GM12878 (cell line): Measurements from ENCODE around the gene RHOG. TPM values are rescaled to one million over a fixed set of nuclear protein-coding genes. Genes with fewer than 3 reads are reported as not detected.
A peak's percentile ranks its signal among the peaks of the same experiment; 100 is the strongest.

ENCODE experiments used
- ATAC-seq: fragments of 200-7000 bp; cut with Tn5 transposase; 3 replicates; pipeline ENCODE4 v1.9.1; 2020; ENCODE audit warnings: mild to moderate bottlenecking, moderate library complexity
- BruUV-seq: library from RNA; stranded (reverse); fragments of 400-500 nt; replicated peaks from 2 replicates; lab custom pipeline; 2021; lab: Mats Ljungman, UMichigan
- CTCF ChIA-PET: fragments of 300-600 bp; sonication (Branson Sonifier 250); formaldehyde crosslinking; extraction: SDS; loops from one replicate; lab custom pipeline; 2021; ENCODE audit warnings: inconsistent platforms; lab: Yijun Ruan, JAX
- POLR2A ChIA-PET: fragments of 350-600 bp; formaldehyde crosslinking; extraction: SDS; loops from one replicate; lab custom pipeline; 2021; ENCODE audit warnings: inconsistent platforms; lab: Charles Lee
- RAD21 ChIA-PET: fragments of 300-600 bp; sonication (Branson Sonifier 250); formaldehyde crosslinking; loops from one replicate; lab custom pipeline; 2023; ENCODE audit warnings: antibody characterized with exemption; ENCODE audit not compliant: unreplicated experiment; lab: Charles Lee
- SMC1A ChIA-PET: fragments of 300-600 bp; sonication (Branson Sonifier 250); formaldehyde crosslinking; loops from one replicate; lab custom pipeline; 2023; ENCODE audit not compliant: unreplicated experiment, uncharacterized antibody; lab: Charles Lee
- DNase-seq: peaks from one replicate; pipeline ENCODE4 v3.0.0-alpha.2; 2011; ENCODE audit warnings: low read depth, low spot score
- FAIRE-seq: peaks from 3 replicates; lab custom pipeline; 2011; peaks lifted over from hg19 to GRCh38; lab: Jason Lieb, UNC
- H2AFZ ChIP-seq: 2 replicates; pipeline ENCODE4 v1.6.0; 2011; ENCODE audit warnings: low read depth, low read length, control low read depth; ENCODE audit not compliant: control insufficient read depth
- H3K27ac ChIP-seq: 2 replicates; pipeline ENCODE4 v1.5.1; 2011; ENCODE audit warnings: control low read depth; ENCODE audit not compliant: control insufficient read depth, insufficient read depth
- H3K27me3 ChIP-seq, 2 experiments: replicated peaks in 1 of 2; 2 replicates each; pipeline versions ENCODE4 v1.6.0 to v1.6.1; 2011; ENCODE audit warnings: low read length in 1 of 2; ENCODE audit not compliant: control insufficient read depth in 2 of 2, insufficient read depth in 2 of 2
- H3K36me3 ChIP-seq, 2 experiments: 2 replicates each; pipeline ENCODE4 v1.5.1; 2011; ENCODE audit warnings: low read length in 1 of 2; ENCODE audit not compliant: control insufficient read depth in 2 of 2, insufficient read depth in 2 of 2
- H3K4me1 ChIP-seq: 2 replicates; pipeline ENCODE4 v1.6.1; 2011; ENCODE audit warnings: mild to moderate bottlenecking, low read length, moderate library complexity, mixed read lengths; ENCODE audit not compliant: control insufficient read depth, insufficient read depth
- H3K4me2 ChIP-seq: 2 replicates; pipeline ENCODE4 v1.6.0; 2011; ENCODE audit warnings: control low read depth; ENCODE audit not compliant: control insufficient read depth, insufficient read depth
- H3K4me3 ChIP-seq: fragments of 200-600 bp; sonication (generic); 2 replicates; pipeline ENCODE4 v1.5.1; 2016
- H3K79me2 ChIP-seq: 2 replicates; pipeline ENCODE4 v1.6.0; 2011; ENCODE audit warnings: low read length; ENCODE audit not compliant: control insufficient read depth, insufficient read depth
- H3K9ac ChIP-seq: 2 replicates; pipeline ENCODE4 v1.8.0; 2011; ENCODE audit warnings: low read length, control low read depth, mixed read lengths; ENCODE audit not compliant: control insufficient read depth, insufficient read depth
- H3K9me3 ChIP-seq: replicated peaks from 3 replicates; pipeline ENCODE4 v1.5.1; 2011; ENCODE audit warnings: mild to moderate bottlenecking, low read length; ENCODE audit not compliant: control insufficient read depth, insufficient read depth
- H4K20me1 ChIP-seq: 2 replicates; pipeline ENCODE4 v1.6.0; 2011; ENCODE audit not compliant: control insufficient read depth, insufficient read depth
- CEBPB ChIP-seq, 2 experiments: fragments of 150-350 bp in 1 of 2; IDR thresholded peaks; 2 replicates each; pipeline ENCODE4 v1.6.1; 2012 to 2014; ENCODE audit warnings: low read depth in 2 of 2, low read length in 2 of 2, borderline replicate concordance in 1 of 2, inconsistent platforms in 1 of 2
- CHD1 ChIP-seq: IDR thresholded peaks from 2 replicates; pipeline ENCODE4 v1.6.1; 2012; ENCODE audit warnings: low read depth, low read length, improper control_type of control experiment
- CHD2 ChIP-seq: IDR thresholded peaks from 2 replicates; pipeline ENCODE4 v1.6.1; 2011; ENCODE audit warnings: low read depth, low read length, improper control_type of control experiment, borderline replicate concordance
- EGR1 ChIP-seq, 2 experiments: IDR thresholded peaks; 1 replicate in 1 of 2; 2 replicates in 1 of 2; pipeline ENCODE4 v1.6.1; 2011 to 2012; ENCODE audit warnings: low read depth in 2 of 2, low read length in 2 of 2, borderline replicate concordance in 1 of 2, mild to moderate bottlenecking in 1 of 2, moderate library complexity in 1 of 2
- IKZF1 ChIP-seq: fragments of 450-650 bp; conservative IDR thresholded peaks from 2 replicates; pipeline ENCODE4 v1.6.1; 2017; ENCODE audit warnings: antibody characterized with exemption, mild to moderate bottlenecking
- JUND ChIP-seq: IDR thresholded peaks from 2 replicates; pipeline ENCODE4 v1.6.1; 2012; ENCODE audit warnings: low read depth, mild to moderate bottlenecking, low read length, improper control_type of control experiment, moderate library complexity
- KAT2A ChIP-seq: conservative IDR thresholded peaks from 2 replicates; pipeline ENCODE4 v1.6.1; 2011; ENCODE audit warnings: low read depth, low read length; ENCODE audit not compliant: control insufficient read depth
- NFIC ChIP-seq: IDR thresholded peaks from 2 replicates; pipeline ENCODE4 v1.6.1; 2012; ENCODE audit warnings: low read depth, mild to moderate bottlenecking, inconsistent platforms, low read length, moderate library complexity
- NFYB ChIP-seq: IDR thresholded peaks from 2 replicates; pipeline ENCODE4 v1.6.1; 2011; ENCODE audit warnings: low read depth, mild to moderate bottlenecking, low read length, improper control_type of control experiment, moderate library complexity; ENCODE audit not compliant: insufficient read depth
- NRF1 ChIP-seq: conservative IDR thresholded peaks from 2 replicates; pipeline ENCODE4 v1.6.1; 2011; ENCODE audit warnings: mild to moderate bottlenecking, low read depth, low read length, improper control_type of control experiment
- PAX8 ChIP-seq: fragments of 450-650 bp; IDR thresholded peaks from 2 replicates; pipeline ENCODE4 v1.6.1; 2017; ENCODE audit warnings: mild to moderate bottlenecking, moderate library complexity
- PML ChIP-seq: IDR thresholded peaks from 2 replicates; pipeline ENCODE4 v1.6.1; 2012; ENCODE audit warnings: low read length, inconsistent platforms
- POLR2AphosphoS2 ChIP-seq: IDR thresholded peaks from 2 replicates; pipeline ENCODE4 v1.6.1; 2011; ENCODE audit warnings: low read depth, mild to moderate bottlenecking, low read length, improper control_type of control experiment, moderate library complexity
- RAD51 ChIP-seq: fragments of 450-650 bp; IDR thresholded peaks from 2 replicates; pipeline ENCODE4 v1.6.1; 2016; ENCODE audit warnings: moderate library complexity, mild to moderate bottlenecking, inconsistent platforms
- SP1 ChIP-seq: IDR thresholded peaks from one replicate; pipeline ENCODE4 v1.6.1; 2011; ENCODE audit warnings: low read depth, low read length
- SPI1 ChIP-seq: IDR thresholded peaks from 2 replicates; pipeline ENCODE4 v1.6.1; 2011; ENCODE audit warnings: low read depth, mild to moderate bottlenecking, low read length, moderate library complexity, borderline replicate concordance; ENCODE audit not compliant: insufficient read depth
- WGBS: methylation state at CpG from one replicate; pipeline ENCODE4 v1.1.6; 2016; ENCODE audit warnings: low lambda C conversion rate; ENCODE audit not compliant: insufficient replicate concordance, insufficient coverage; ENCODE audit errors: missing lambda C conversion rate; 5-methylcytosine and 5-hydroxymethylcytosine counted together
- in situ Hi-C: fragments of 300-500 bp; cut with MboI; formaldehyde crosslinking; loops from 9 replicates; pipeline ENCODE4 v1.14.3; 2018; ENCODE audit warnings: mixed read lengths
- intact Hi-C: fragments of 100-400 bp; cut with micrococcal nuclease; formaldehyde crosslinking; loops from one replicate; pipeline ENCODE4 v1.14.2; 2022; ENCODE audit not compliant: unreplicated experiment
- polyA plus RNA-seq, 11 experiments: library from polyadenylated mRNA; depleted of rRNA in 4 of 11; unstranded in 6 of 11; stranded (reverse) in 5 of 11; fragments of >200 nt; fragmentation: Nextera tagmentation in 4 of 11; fragmentation: Illumina TruSeq in 1 of 11; extraction: Ambion mirVana in 4 of 11; extraction: Trizol in 1 of 11; gene quantifications; 1 replicate in 1 of 11; 2 replicates in 10 of 11; pipeline versions ENCODE4 v1.2.1 to v1.2.3, GENCODE V29; 2011 to 2016; ENCODE audit warnings: inconsistent platforms in 2 of 11, missing spikeins in 2 of 11, low read depth in 1 of 11
- total RNA-seq, 4 experiments: library from RNA; depleted of rRNA in 3 of 4; stranded (reverse); fragments of >200 nt in 3 of 4; fragmentation: Illumina TruSeq in 1 of 4; extraction: Trizol in 1 of 4; gene quantifications; 2 replicates each; pipeline versions ENCODE4 v1.2.1 to v1.2.3, GENCODE V29; 2013 to 2021
- TF ChIP-seq, protein P1 (sequence below): fragments of 450-650 bp; IDR thresholded peaks from 2 replicates; pipeline ENCODE4 v1.6.1; 2016; ENCODE audit warnings: mild to moderate bottlenecking
- TF ChIP-seq, protein P2 (sequence below): fragments of 450-650 bp; IDR thresholded peaks from 2 replicates; pipeline ENCODE4 v1.6.1; 2016; ENCODE audit warnings: mild to moderate bottlenecking
- TF ChIP-seq, protein P3 (sequence below): IDR thresholded peaks from 2 replicates; pipeline ENCODE4 v1.6.1; 2011; ENCODE audit warnings: borderline replicate concordance, low read depth, mild to moderate bottlenecking, moderate library complexity, mixed read lengths, low read length; ENCODE audit not compliant: insufficient read depth; ENCODE audit errors: extremely low read length

RHOG gene
- total and polyA plus RNA-seq, 10 of the 15 experiments (the other 5 are each of a cell fraction or from before 2014, with no cell fraction given), result 16.0 to 172 (median 94.8) TPM

DNA sequence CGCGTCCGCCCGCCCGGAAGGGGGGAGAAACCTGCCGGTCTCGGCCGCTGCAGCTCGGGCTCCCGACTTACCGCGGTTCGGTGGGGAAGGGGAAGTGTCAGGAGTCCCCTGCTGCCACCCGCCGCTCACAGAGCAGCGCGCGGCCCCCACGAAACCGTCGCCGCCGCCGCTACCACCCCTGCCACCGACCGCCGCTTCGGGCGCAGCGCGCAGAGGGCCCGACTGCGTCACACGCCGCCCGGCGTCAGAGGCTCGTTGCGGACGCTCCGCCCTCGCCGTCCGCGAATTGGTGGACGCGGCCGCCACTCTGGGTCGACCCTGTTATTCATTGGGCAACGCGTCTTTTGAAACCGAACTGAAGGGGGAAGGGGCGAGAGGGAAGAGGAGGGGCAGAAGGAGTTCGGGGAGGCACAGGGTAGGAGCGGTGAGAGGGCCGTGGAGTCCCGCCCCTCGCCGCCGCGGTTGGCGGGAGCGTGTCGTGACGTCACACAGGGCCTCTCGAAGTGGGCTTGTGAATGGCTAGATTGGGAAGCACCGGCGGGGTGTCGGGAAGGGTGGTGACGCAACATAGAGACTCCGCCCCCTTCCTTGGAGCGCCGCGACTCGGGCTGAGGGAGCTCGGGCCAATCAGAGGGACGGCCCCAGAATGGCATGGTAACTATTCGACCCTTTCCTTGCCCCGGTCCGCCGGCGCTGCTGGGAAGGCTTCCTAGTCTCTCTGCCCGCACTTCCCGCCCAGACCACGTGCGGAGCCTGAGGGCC lies 43.2 kb downstream of the RHOG start, which contains the start of gene NUP98:
Gene NUP98, minus strand, starts transcription at position 226 of the 762 bp plus-strand sequence. CDS start 15,437 bp downstream, outside the sequence.
- RAD21 ChIA-PET, result interaction anchor here (1.0 to 3.6 kb wide), 6 partner anchors 10 to 421 kb away, joined by 3 to 22 read pairs (median 7); partner anchors contain the start of genes PGAP2 and RHOG
- Histone ChIP-seq H4K20me1 (no peaks in the 10 kb centered on the region), H3K4me2 (peak within 1 kb of the TSS; percentile 98), H3K27ac (peak within 1 kb of the TSS; percentile 97), H3K9me3 (no peaks in the 10 kb centered on the region; the same call in 2 of the 3 replicates), H3K4me1 (peaks cover 7% of the 10 kb centered on the region; the same call in 1 of the 2 replicates), H3K36me3 (peaks cover 0 to 8% of the 10 kb centered on the region in 2 experiments; a peak in 2 of 4 replicates), H3K79me2 (peaks cover 49% of the 10 kb centered on the region), H3K9ac (peak within 1 kb of the TSS; percentile 96), H3K27me3 (no peaks in the 10 kb centered on the region), H3K4me3 (peak within 1 kb of the TSS; percentile 91), H2AFZ (peak within 1 kb of the TSS; percentile 97)
- BruUV-seq, result no TSS peak
- ATAC-seq (peak; percentile 94), FAIRE-seq (peak; percentile 98), DNase-seq (peak; percentile 99)
- intact Hi-C loops, result loop anchor here (1.0 to 2.0 kb wide), 2 partner anchors 43 to 297 kb away; partner anchors contain the start of genes RHOG and RRM1
- in situ Hi-C loops, result no loop called here
- SMC1A ChIA-PET, result interaction anchor here (1.0 to 2.1 kb wide), 7 partner anchors 10 to 52 kb away, joined by 3 to 11 read pairs (median 5); partner anchors contain the start of gene RHOG
- POLR2A ChIA-PET, result interaction anchor here (0.5 to 4.7 kb wide), 9 partner anchors 8 to 70 kb away, joined by 3 to 27 read pairs (median 5); partner anchors contain the start of gene RHOG
- WGBS, result under 1% methylated on average over 61 of the region's 86 CpGs
- CTCF ChIA-PET, result interaction anchor here (1.0 to 3.3 kb wide), 5 partner anchors 11 to 44 kb away, joined by 3 to 30 read pairs (median 9); partner anchors contain the start of genes PGAP2 and RHOG
- no peak for TF ChIP-seq RAD51
- 0 out of 2 replicates have a peak, but pooled peaks have one; percentile 32 for TF ChIP-seq JUND
- TF ChIP-seq NFIC, result no peak
- TF ChIP-seq CHD1, result no peak
- TF ChIP-seq, protein P1, sequence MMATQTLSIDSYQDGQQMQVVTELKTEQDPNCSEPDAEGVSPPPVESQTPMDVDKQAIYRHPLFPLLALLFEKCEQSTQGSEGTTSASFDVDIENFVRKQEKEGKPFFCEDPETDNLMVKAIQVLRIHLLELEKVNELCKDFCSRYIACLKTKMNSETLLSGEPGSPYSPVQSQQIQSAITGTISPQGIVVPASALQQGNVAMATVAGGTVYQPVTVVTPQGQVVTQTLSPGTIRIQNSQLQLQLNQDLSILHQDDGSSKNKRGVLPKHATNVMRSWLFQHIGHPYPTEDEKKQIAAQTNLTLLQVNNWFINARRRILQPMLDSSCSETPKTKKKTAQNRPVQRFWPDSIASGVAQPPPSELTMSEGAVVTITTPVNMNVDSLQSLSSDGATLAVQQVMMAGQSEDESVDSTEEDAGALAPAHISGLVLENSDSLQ, result peak; percentile 100
- peak in 1 of 2 experiments; percentile 56; a peak in 1 of 3 replicates for TF ChIP-seq EGR1 (IDR thresholded peaks at IDR 0.05; ENCODE audit: borderline replicate concordance in 1 of 2, low read depth in 2 of 2, low read length in 2 of 2)
- TF ChIP-seq, protein P2, sequence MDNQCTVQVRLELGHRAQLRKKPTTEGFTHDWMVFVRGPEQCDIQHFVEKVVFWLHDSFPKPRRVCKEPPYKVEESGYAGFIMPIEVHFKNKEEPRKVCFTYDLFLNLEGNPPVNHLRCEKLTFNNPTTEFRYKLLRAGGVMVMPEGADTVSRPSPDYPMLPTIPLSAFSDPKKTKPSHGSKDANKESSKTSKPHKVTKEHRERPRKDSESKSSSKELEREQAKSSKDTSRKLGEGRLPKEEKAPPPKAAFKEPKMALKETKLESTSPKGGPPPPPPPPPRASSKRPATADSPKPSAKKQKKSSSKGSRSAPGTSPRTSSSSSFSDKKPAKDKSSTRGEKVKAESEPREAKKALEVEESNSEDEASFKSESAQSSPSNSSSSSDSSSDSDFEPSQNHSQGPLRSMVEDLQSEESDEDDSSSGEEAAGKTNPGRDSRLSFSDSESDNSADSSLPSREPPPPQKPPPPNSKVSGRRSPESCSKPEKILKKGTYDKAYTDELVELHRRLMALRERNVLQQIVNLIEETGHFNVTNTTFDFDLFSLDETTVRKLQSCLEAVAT, result no peak
- no peak for TF ChIP-seq NRF1
- TF ChIP-seq KAT2A, result no peak
- TF ChIP-seq PAX8, result no peak
- TF ChIP-seq, protein P3, sequence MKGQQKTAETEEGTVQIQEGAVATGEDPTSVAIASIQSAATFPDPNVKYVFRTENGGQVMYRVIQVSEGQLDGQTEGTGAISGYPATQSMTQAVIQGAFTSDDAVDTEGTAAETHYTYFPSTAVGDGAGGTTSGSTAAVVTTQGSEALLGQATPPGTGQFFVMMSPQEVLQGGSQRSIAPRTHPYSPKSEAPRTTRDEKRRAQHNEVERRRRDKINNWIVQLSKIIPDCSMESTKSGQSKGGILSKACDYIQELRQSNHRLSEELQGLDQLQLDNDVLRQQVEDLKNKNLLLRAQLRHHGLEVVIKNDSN, result no peak
- TF ChIP-seq PML, result peak; percentile 85; the same call in 1 of the 2 replicates
- TF ChIP-seq CHD2, result peak; percentile 96
- TF ChIP-seq POLR2AphosphoS2, result peak; percentile 81; the same call in 1 of the 2 replicates
- peak in 1 of 2 experiments; percentile 72; a peak in 1 of 4 replicates for TF ChIP-seq CEBPB (IDR thresholded peaks at IDR 0.05; ENCODE audit: borderline replicate concordance in 1 of 2, low read depth in 2 of 2, low read length in 2 of 2)
- peak; percentile 96 for TF ChIP-seq SP1
- peak; percentile 64 for TF ChIP-seq IKZF1
- TF ChIP-seq SPI1, result 0 out of 2 replicates have a peak, but pooled peaks have one; percentile 14
- TF ChIP-seq NFYB, result peak; percentile 90
